Naive thymus-derived CD4-positive, alpha-beta T cell (primary cell): Measurements from ENCODE around the gene FGF3. TPM values are rescaled to one million over a fixed set of nuclear protein-coding genes. Genes with fewer than 3 reads are reported as not detected.

ENCODE experiments used
- ATAC-seq: fragments of 150-1000 bp; cut with Tn5 transposase; 2 replicates; pipeline ENCODE4 v1.10.0; 2021; ENCODE audit warnings: mild to moderate bottlenecking, moderate library complexity
- CTCF ChIA-PET: fragments of 350-600 bp; sonication (Branson Sonifier 250); formaldehyde crosslinking; loops from one replicate; lab custom pipeline; 2021; ENCODE audit warnings: antibody characterized with exemption; lab: Charles Lee
- POLR2A ChIA-PET: fragments of 350-600 bp; sonication (Branson Sonifier 250); formaldehyde crosslinking; loops from one replicate; lab custom pipeline; 2021; ENCODE audit warnings: antibody characterized with exemption, inconsistent platforms; lab: Charles Lee
- DNase-seq, 9 donors: peaks; one replicate each; pipeline versions ENCODE4 v3.0.0 to v3.0.0-alpha.2; 2020 to 2022; ENCODE audit warnings: mixed read lengths in 1 of 9
- H3K27ac ChIP-seq: one replicate; pipeline ENCODE4 v1.7.0; 2013; ENCODE audit warnings: mild to moderate bottlenecking, low read depth, low read length, moderate library complexity
- H3K27me3 ChIP-seq, 2 donors: one replicate each; pipeline ENCODE4 v1.7.0; 2013; ENCODE audit warnings: low read length in 2 of 2, mild to moderate bottlenecking in 2 of 2, moderate library complexity in 2 of 2; ENCODE audit not compliant: control insufficient read depth in 2 of 2, insufficient read depth in 2 of 2
- H3K36me3 ChIP-seq, 3 experiments: 1 replicate in 2 of 3; 2 replicates in 1 of 3; pipeline ENCODE4 v1.7.0; 2013; ENCODE audit warnings: low read length in 3 of 3, mild to moderate bottlenecking in 3 of 3, moderate library complexity in 1 of 3; ENCODE audit not compliant: insufficient read depth in 3 of 3, control insufficient read depth in 2 of 3
- H3K4me1 ChIP-seq, 2 donors: one replicate each; pipeline ENCODE4 v1.7.0; 2013; ENCODE audit warnings: low read length in 2 of 2, mild to moderate bottlenecking in 2 of 2, moderate library complexity in 1 of 2; ENCODE audit not compliant: control insufficient read depth in 2 of 2, insufficient read depth in 2 of 2
- H3K4me3 ChIP-seq: 2 replicates; pipeline ENCODE4 v1.7.0; 2013; ENCODE audit warnings: mild to moderate bottlenecking, low read length
- H3K9me3 ChIP-seq, 3 experiments: 1 replicate in 2 of 3; 2 replicates in 1 of 3; pipeline ENCODE4 v1.7.0; 2013; ENCODE audit warnings: low read length in 3 of 3; ENCODE audit not compliant: control insufficient read depth in 2 of 3
- H3K27ac Mint-ChIP-seq, 9 donors: one replicate each; pipeline ENCODE4 v1.8.0; 2020 to 2022; ENCODE audit warnings: mixed read lengths in 9 of 9, mild to moderate bottlenecking in 8 of 9, moderate library complexity in 5 of 9, inconsistent platforms in 2 of 9
- H3K27me3 Mint-ChIP-seq, 5 donors: one replicate each; pipeline ENCODE4 v1.8.0; 2021 to 2022; ENCODE audit warnings: mixed read lengths in 5 of 5, mild to moderate bottlenecking in 1 of 5
- H3K36me3 Mint-ChIP-seq, 5 donors: one replicate each; pipeline ENCODE4 v1.8.0; 2020 to 2022; ENCODE audit warnings: mixed read lengths in 5 of 5, mild to moderate bottlenecking in 3 of 5, inconsistent platforms in 1 of 5
- H3K4me1 Mint-ChIP-seq, 7 donors: one replicate each; pipeline ENCODE4 v1.8.0; 2020 to 2022; ENCODE audit warnings: mixed read lengths in 7 of 7, mild to moderate bottlenecking in 3 of 7, inconsistent platforms in 1 of 7
- H3K4me3 Mint-ChIP-seq, 10 donors: one replicate each; pipeline ENCODE4 v1.8.0; 2020 to 2022; ENCODE audit warnings: mild to moderate bottlenecking in 10 of 10, mixed read lengths in 10 of 10, moderate library complexity in 6 of 10, inconsistent platforms in 2 of 10
- H3K9me3 Mint-ChIP-seq, 11 donors: one replicate each; pipeline ENCODE4 v1.8.0; 2020 to 2022; ENCODE audit warnings: mixed read lengths in 11 of 11, mild to moderate bottlenecking in 4 of 11, inconsistent platforms in 1 of 11, moderate library complexity in 1 of 11
- intact Hi-C, 2 donors: fragments of 100-400 bp; cut with micrococcal nuclease; formaldehyde crosslinking; loops; one replicate each; pipeline ENCODE4 v1.15.1; 2023
- polyA plus RNA-seq, 2 donors: library from polyadenylated mRNA; unstranded; fragments of 300-500 nt; fragmentation: Illumina TruSeq; gene quantifications; one replicate each; pipeline ENCODE4 v1.2.3, GENCODE V29; 2021
- total RNA-seq, 6 experiments: library from RNA in 5 of 6; stranded (reverse) in 5 of 6; gene quantifications; 1 replicate in 5 of 6; 2 replicates in 1 of 6; pipeline ENCODE4 v1.2.3 and lab custom pipeline; 2021 to 2026

The FGF3 gene
- total and polyA plus RNA-seq, 7 experiments from 2014 or later, result not detected

GRCh38 chr11:69817265-69818230 is 1.7 kb downstream of the FGF3 start:
- Histone ChIP-seq H3K4me1 (no peaks in the 10 kb centered on the region), H3K36me3 (no peaks in the 10 kb centered on the region), H3K27ac (no peak overlapping the region), H3K27me3 (no peaks in the 10 kb centered on the region), H3K9me3 (no peaks in the 10 kb centered on the region), H3K4me3 (no peak overlapping the region)
- intact Hi-C loops, result no loop called here
- Mint-ChIP-seq H3K36me3 (no peaks in the 10 kb centered on the region), H3K27me3 (peaks cover 22 to 57% (median 53%) of the 10 kb centered on the region in 5 donors), H3K9me3 (peaks cover 0 to 1% (median 0%) of the 10 kb centered on the region in 11 donors), H3K4me1 (peaks cover 0 to 4% (median 0%) of the 10 kb centered on the region in 7 donors), H3K4me3 (no peak overlapping the region), H3K27ac (no peak overlapping the region)
- CTCF ChIA-PET, result no interaction called here
- DNase-seq (no peak), ATAC-seq (no peak)
- POLR2A ChIA-PET, result no interaction called here

GRCh38 chr11:69816671-69817070 is 2.5 kb downstream of the FGF3 start:
- no peak for DNase-seq
- no peak overlapping the region for H3K4me3 ChIP-seq
- POLR2A ChIA-PET, result no interaction called here
- Mint-ChIP-seq H3K9me3 (peaks cover 0 to 1% (median 0%) of the 10 kb centered on the region in 11 donors), H3K4me3 (peak overlapping the region in 1 of 10 donors; percentile 25), H3K36me3 (no peaks in the 10 kb centered on the region), H3K27ac (no peak overlapping the region), H3K27me3 (peaks cover 22 to 53% (median 50%) of the 10 kb centered on the region in 5 donors), H3K4me1 (peaks cover 0 to 4% (median 0%) of the 10 kb centered on the region in 7 donors)
- no peak for ATAC-seq
- no peaks in the 10 kb centered on the region for H3K9me3 ChIP-seq
- H3K4me1 ChIP-seq, result no peaks in the 10 kb centered on the region
- intact Hi-C loops, result no loop called here
- H3K27ac ChIP-seq, result no peak overlapping the region
- CTCF ChIA-PET, result no interaction called here
- H3K36me3 ChIP-seq, result no peaks in the 10 kb centered on the region
- no peaks in the 10 kb centered on the region for H3K27me3 ChIP-seq

GRCh38 chr11:69815973-69816372 is 3.2 kb downstream of the FGF3 start:
- CTCF ChIA-PET, result no interaction called here
- intact Hi-C loops, result no loop called here
- Mint-ChIP-seq H3K4me1 (peaks cover 0 to 4% (median 0%) of the 10 kb centered on the region in 7 donors), H3K9me3 (peaks cover 0 to 1% (median 0%) of the 10 kb centered on the region in 11 donors), H3K4me3 (peak overlapping the region in 1 of 10 donors; percentile 25), H3K27ac (no peak overlapping the region), H3K36me3 (no peaks in the 10 kb centered on the region), H3K27me3 (peaks cover 22 to 53% (median 47%) of the 10 kb centered on the region in 5 donors)
- Histone ChIP-seq H3K9me3 (no peaks in the 10 kb centered on the region), H3K4me3 (no peak overlapping the region), H3K36me3 (no peaks in the 10 kb centered on the region), H3K27me3 (no peaks in the 10 kb centered on the region), H3K4me1 (no peaks in the 10 kb centered on the region), H3K27ac (no peak overlapping the region)
- no peak for ATAC-seq
- POLR2A ChIA-PET, result no interaction called here
- no peak for DNase-seq

GRCh38 chr11:69814902-69815301 is 4.3 kb downstream of the FGF3 start:
- no peak overlapping the region for H3K4me3 Mint-ChIP-seq
- no peak overlapping the region for H3K27ac Mint-ChIP-seq
- POLR2A ChIA-PET, result no interaction called here
- Histone ChIP-seq H3K4me3 (no peak overlapping the region), H3K27ac (no peak overlapping the region), H3K9me3 (no peaks in the 10 kb centered on the region), H3K4me1 (no peaks in the 10 kb centered on the region), H3K27me3 (no peaks in the 10 kb centered on the region), H3K36me3 (no peaks in the 10 kb centered on the region)
- intact Hi-C loops, result no loop called here
- CTCF ChIA-PET, result no interaction called here
- H3K27me3 Mint-ChIP-seq, result peaks cover 18 to 44% (median 37%) of the 10 kb centered on the region in 5 donors
- H3K4me1 Mint-ChIP-seq, result peaks cover 0 to 3% (median 0%) of the 10 kb centered on the region in 7 donors
- H3K9me3 Mint-ChIP-seq, result peaks cover 0 to 3% (median 0%) of the 10 kb centered on the region in 11 donors
- ATAC-seq, result no peak
- H3K36me3 Mint-ChIP-seq, result no peaks in the 10 kb centered on the region
- no peak for DNase-seq

- no peaks in the 10 kb centered on the region for H3K4me1 Mint-ChIP-seq
- DNase-seq (no peak), ATAC-seq (no peak)
- POLR2A ChIA-PET, result no interaction called here
- Histone ChIP-seq H3K9me3 (no peaks in the 10 kb centered on the region), H3K36me3 (no peaks in the 10 kb centered on the region), H3K27ac (no peak overlapping the region), H3K27me3 (no peaks in the 10 kb centered on the region), H3K4me3 (no peak overlapping the region), H3K4me1 (no peaks in the 10 kb centered on the region)
- peaks cover 0 to 3% (median 0%) of the 10 kb centered on the region in 11 donors for H3K9me3 Mint-ChIP-seq
- H3K4me3 Mint-ChIP-seq, result no peak overlapping the region
- no peak overlapping the region for H3K27ac Mint-ChIP-seq
- H3K36me3 Mint-ChIP-seq, result no peaks in the 10 kb centered on the region
- H3K27me3 Mint-ChIP-seq, result peaks cover 19 to 45% (median 34%) of the 10 kb centered on the region in 5 donors
- intact Hi-C loops, result no loop called here
- CTCF ChIA-PET, result no interaction called here
Measured at GRCh38 chr11:69814411-69814810, 4.8 kb downstream of the FGF3 start.

GRCh38 chr11:69813839-69814238 is 5.4 kb downstream of the FGF3 start:
- POLR2A ChIA-PET, result no interaction called here

More at GRCh38 chr11:69813839-69814238, 5.4 kb downstream of the FGF3 start:
- DNase-seq (no peak), ATAC-seq (no peak)
- Mint-ChIP-seq H3K27me3 (peaks cover 19 to 45% (median 31%) of the 10 kb centered on the region in 5 donors), H3K4me3 (no peak overlapping the region), H3K27ac (no peak overlapping the region), H3K4me1 (no peaks in the 10 kb centered on the region), H3K9me3 (peaks cover 0 to 3% (median 0%) of the 10 kb centered on the region in 11 donors), H3K36me3 (no peaks in the 10 kb centered on the region)
- Histone ChIP-seq H3K27me3 (no peaks in the 10 kb centered on the region), H3K27ac (no peak overlapping the region), H3K4me3 (no peak overlapping the region), H3K4me1 (no peaks in the 10 kb centered on the region), H3K36me3 (no peaks in the 10 kb centered on the region), H3K9me3 (no peaks in the 10 kb centered on the region)
- intact Hi-C loops, result no loop called here
- CTCF ChIA-PET, result no interaction called here
